Esophagus muscularis mucosa (tissue), 3 donors: Measurements from ENCODE around the gene THEM5.

Experiments used
- CTCF ChIP-seq, 3 experiments: fragments of 200-600 bp in 2 of 3; fragments of 450-650 bp in 1 of 3; sonication (generic) in 2 of 3; IDR thresholded peaks; one replicate each; pipeline ENCODE4 v1.5.1; 2017 to 2019; ENCODE audit warnings: antibody characterized with exemption in 3 of 3, mild to moderate bottlenecking in 2 of 3, moderate library complexity in 1 of 3
- EP300 ChIP-seq: sonication (generic); formaldehyde crosslinking; IDR thresholded peaks from one replicate; pipeline ENCODE4 v1.6.1; 2017; ENCODE audit warnings: antibody characterized with exemption

GRCh38 chr1:151893176-151893924 lies 39.8 kb upstream of the THEM5 start:
- TF ChIP-seq CTCF (IDR thresholded peaks at IDR 0.05) = no peak
- TF ChIP-seq EP300 = no peak
